ENCODE measurements around the gene DNAH17. TPM values are rescaled to one million over a fixed set of nuclear protein-coding genes. Genes with fewer than 3 reads are reported as not detected.

The DNAH17 gene
- total and polyA plus RNA-seq, 2 of the 13 experiments (the other 11 are each of a cell fraction or from before 2014, with no cell fraction given) = 0.86 to 1.6 TPM

DNA sequence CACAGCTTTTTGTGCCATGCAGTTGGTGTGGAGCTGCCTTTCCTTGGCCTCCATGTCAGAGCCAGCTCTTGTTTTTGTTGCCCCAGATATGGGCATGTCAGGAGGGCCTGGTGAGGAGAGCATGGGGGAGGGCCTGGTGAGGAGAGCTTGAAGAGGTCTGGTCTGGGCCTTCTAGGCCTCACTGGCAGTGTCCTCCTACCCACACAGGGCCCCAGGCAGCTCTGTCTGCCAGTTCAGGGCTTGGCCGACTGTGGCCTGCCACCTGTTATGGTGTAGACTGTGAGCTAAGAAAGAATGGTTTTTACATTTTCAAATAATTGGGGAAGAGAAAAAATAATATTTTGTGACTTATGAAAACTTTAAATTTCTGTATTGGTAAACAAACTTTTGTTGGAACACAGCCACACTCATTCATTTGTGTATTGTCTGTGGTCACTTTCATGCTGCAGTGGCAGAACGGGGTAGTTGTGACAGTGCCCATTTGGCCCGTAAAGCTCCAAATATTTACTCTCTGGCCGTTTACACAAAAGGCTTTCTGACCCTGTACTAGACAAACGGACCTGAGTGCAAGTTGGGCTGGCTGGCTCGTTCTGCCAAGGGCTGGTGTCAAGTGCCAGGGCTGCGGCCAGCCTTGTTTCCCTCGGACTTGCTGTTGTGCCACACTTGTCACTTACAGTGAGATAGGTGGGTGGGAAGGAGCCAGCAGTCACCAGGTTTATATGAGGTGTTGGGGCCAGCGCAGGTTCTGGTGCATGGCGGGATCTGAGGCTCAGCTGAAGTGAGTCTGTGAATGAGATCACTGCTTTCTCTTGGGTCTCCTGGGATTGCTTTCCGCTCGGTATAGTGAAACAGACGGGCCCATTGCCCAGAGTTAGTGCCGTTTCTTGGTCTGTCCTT, 180.5 kb downstream of the DNAH17 start (continued):
- TF ChIP-seq, protein P1, sequence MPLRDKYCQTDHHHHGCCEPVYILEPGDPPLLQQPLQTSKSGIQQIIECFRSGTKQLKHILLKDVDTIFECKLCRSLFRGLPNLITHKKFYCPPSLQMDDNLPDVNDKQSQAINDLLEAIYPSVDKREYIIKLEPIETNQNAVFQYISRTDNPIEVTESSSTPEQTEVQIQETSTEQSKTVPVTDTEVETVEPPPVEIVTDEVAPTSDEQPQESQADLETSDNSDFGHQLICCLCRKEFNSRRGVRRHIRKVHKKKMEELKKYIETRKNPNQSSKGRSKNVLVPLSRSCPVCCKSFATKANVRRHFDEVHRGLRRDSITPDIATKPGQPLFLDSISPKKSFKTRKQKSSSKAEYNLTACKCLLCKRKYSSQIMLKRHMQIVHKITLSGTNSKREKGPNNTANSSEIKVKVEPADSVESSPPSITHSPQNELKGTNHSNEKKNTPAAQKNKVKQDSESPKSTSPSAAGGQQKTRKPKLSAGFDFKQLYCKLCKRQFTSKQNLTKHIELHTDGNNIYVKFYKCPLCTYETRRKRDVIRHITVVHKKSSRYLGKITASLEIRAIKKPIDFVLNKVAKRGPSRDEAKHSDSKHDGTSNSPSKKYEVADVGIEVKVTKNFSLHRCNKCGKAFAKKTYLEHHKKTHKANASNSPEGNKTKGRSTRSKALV (CRISPR knock-in tag; IDR thresholded peaks at IDR 0.05) = no peak

DNA sequence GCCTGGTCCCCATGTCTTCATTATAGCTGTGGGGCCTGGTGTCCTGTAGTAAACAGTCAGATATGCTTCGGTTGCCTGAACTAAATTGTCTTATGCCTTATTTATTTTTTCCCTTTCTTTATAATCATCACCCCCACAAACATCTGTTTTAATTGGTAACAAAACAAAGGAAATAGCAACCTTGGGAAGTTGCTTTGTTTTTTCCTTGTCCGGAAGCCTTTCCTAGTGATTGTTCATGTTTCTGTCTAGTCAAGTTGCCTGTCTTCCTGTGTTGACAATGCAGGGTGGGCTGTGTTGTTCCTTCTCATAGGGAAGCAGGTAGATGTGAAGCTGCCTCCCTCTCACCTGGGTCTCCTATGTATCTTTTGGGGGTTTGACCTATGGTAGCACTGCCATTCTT, 182.0 kb downstream of the DNAH17 start:
- peaks cover 47% of the 10 kb centered on the region for H3K4me1 ChIP-seq (ENCODE audit: insufficient read depth, low read length)
- no peak overlapping the region for H2AFZ ChIP-seq (ENCODE audit: low read length)
- no peak overlapping the region for H3K4me2 ChIP-seq (ENCODE audit: low read depth, low read length)
- ATAC-seq = no peak
- no peak overlapping the region for H3K9ac ChIP-seq (ENCODE audit: insufficient read depth, low read depth, low read length)
- in situ Hi-C loops (cut with HindIII; ENCODE audit: extremely low pct_ligation_motif_present, low pct_unique_long_range_greater_than_20kb) (no loop called here), intact Hi-C loops (cut with micrococcal nuclease; ENCODE audit: unreplicated experiment) (no loop called here)
- H3K9me3 ChIP-seq (ENCODE audit: low read length) = no peaks in the 10 kb centered on the region
- WGBS (ENCODE audit: low lambda C conversion rate) = 98% methylated on average over 2 of the region's 2 CpGs
- no peak overlapping the region for H3K4me3 ChIP-seq (replicated peaks in 1 of 3; ENCODE audit: insufficient read depth in 1 of 3, low read depth in 2 of 3, low read length in 3 of 3)
- H3K36me3 ChIP-seq (replicated peaks in 1 of 2; ENCODE audit: control insufficient read depth in 1 of 2, insufficient read depth in 2 of 2, low read length in 2 of 2) = peaks cover 33 to 67% of the 10 kb centered on the region in 2 experiments
- peaks cover 11% of the 10 kb centered on the region; the same call in 1 of the 2 replicates for H4K20me1 ChIP-seq (ENCODE audit: insufficient read depth, low read length)
- DNase-seq (ENCODE audit: low spot score) = no peak
- no peak for TF ChIP-seq ZNF549 (CRISPR knock-in tag; IDR thresholded peaks at IDR 0.05)
- TF ChIP-seq, protein P2, sequence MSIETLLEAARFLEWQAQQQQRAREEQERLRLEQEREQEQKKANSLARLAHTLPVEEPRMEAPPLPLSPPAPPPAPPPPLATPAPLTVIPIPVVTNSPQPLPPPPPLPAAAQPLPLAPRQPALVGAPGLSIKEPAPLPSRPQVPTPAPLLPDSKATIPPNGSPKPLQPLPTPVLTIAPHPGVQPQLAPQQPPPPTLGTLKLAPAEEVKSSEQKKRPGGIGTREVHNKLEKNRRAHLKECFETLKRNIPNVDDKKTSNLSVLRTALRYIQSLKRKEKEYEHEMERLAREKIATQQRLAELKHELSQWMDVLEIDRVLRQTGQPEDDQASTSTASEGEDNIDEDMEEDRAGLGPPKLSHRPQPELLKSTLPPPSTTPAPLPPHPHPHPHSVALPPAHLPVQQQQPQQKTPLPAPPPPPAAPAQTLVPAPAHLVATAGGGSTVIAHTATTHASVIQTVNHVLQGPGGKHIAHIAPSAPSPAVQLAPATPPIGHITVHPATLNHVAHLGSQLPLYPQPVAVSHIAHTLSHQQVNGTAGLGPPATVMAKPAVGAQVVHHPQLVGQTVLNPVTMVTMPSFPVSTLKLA (IDR thresholded peaks at IDR 0.05) = no peak
- no peak for TF ChIP-seq ZNF432 (CRISPR knock-in tag; IDR thresholded peaks at IDR 0.05; ENCODE audit: borderline replicate concordance)
- TF ChIP-seq IRF2 (CRISPR knock-in tag; IDR thresholded peaks at IDR 0.05) = no peak
- TF ChIP-seq GTF3A (CRISPR knock-in tag; conservative IDR thresholded peaks at IDR 0.05) = no peak
- peaks cover 23% of the 10 kb centered on the region for H3K79me2 ChIP-seq (ENCODE audit: insufficient read depth, low read length)
- no peak overlapping the region for H3K27ac ChIP-seq (ENCODE audit: extremely low read length, insufficient read depth, low read length)
- ChIA-PET CTCF (ENCODE audit: low intra/inter-chr PET ratio, low total read pairs) (no interaction called here), POLR2A (no interaction called here)
- no TSS peak for BruUV-seq (replicated peaks)
- FAIRE-seq = no peak
- H3K27me3 ChIP-seq (ENCODE audit: control insufficient read depth in 1 of 2, insufficient read depth in 2 of 2, low read length in 2 of 2) = no peaks in the 10 kb centered on the region

All from HepG2 (cell line).